H1 (cell line): ENCODE results near the gene ARHGAP35.

Experiments used
- ASH2L ChIP-seq: fragments of 200-600, 300-600 bp; sonication (generic); IDR thresholded peaks from one replicate; pipeline ENCODE4 v1.7.1; 2017; ENCODE audit warnings: low read length
- CBX8 ChIP-seq: fragments of 300-800, 300-1000 bp; sonication (generic); IDR thresholded peaks from 2 replicates; pipeline ENCODE4 v1.7.1; 2016; ENCODE audit warnings: low read depth, low read length, borderline replicate concordance
- CHD1 ChIP-seq: IDR thresholded peaks from 2 replicates; pipeline ENCODE4 v1.6.1; 2012; ENCODE audit warnings: low read depth, low read length, improper control_type of control experiment
- EP300 ChIP-seq, 2 experiments: IDR thresholded peaks; 1 replicate in 1 of 2; 2 replicates in 1 of 2; pipeline ENCODE4 v1.6.1; 2011 to 2012; ENCODE audit warnings: low read depth in 2 of 2, low read length in 2 of 2, mild to moderate bottlenecking in 2 of 2, borderline replicate concordance in 1 of 2, inconsistent platforms in 1 of 2, moderate library complexity in 1 of 2
- EZH2 ChIP-seq: fragments of 200-600 bp; sonication (generic); IDR thresholded peaks from 2 replicates; pipeline ENCODE4 v1.7.1; 2012; ENCODE audit warnings: low read depth, mild to moderate bottlenecking, moderate library complexity, low read length, inconsistent platforms; ENCODE audit not compliant: severe bottlenecking
- JUND ChIP-seq: IDR thresholded peaks from 2 replicates; pipeline ENCODE4 v1.6.1; 2011; ENCODE audit warnings: mild to moderate bottlenecking, improper control_type of control experiment, low read length
- MAFK ChIP-seq: IDR thresholded peaks from 2 replicates; pipeline ENCODE4 v1.6.1; 2012; ENCODE audit warnings: low read depth, mild to moderate bottlenecking, improper control_type of control experiment, low read length
- RAD21 ChIP-seq, 2 experiments: IDR thresholded peaks in 1 of 2; conservative IDR thresholded peaks in 1 of 2; 2 replicates each; pipeline ENCODE4 v1.6.1; 2011; ENCODE audit warnings: low read depth in 2 of 2, low read length in 2 of 2, improper control_type of control experiment in 1 of 2, inconsistent platforms in 1 of 2, mild to moderate bottlenecking in 1 of 2, moderate library complexity in 1 of 2
- SIN3A ChIP-seq, 2 experiments: IDR thresholded peaks in 1 of 2; conservative IDR thresholded peaks in 1 of 2; 2 replicates each; pipeline ENCODE4 v1.6.1; 2011 to 2012; ENCODE audit warnings: low read length in 2 of 2, improper control_type of control experiment in 1 of 2, low read depth in 1 of 2, mild to moderate bottlenecking in 1 of 2
- SP1 ChIP-seq: IDR thresholded peaks from 2 replicates; pipeline ENCODE4 v1.6.1; 2011; ENCODE audit warnings: low read depth, low read length
- SRF ChIP-seq: IDR thresholded peaks from 2 replicates; pipeline ENCODE4 v1.6.1; 2011; ENCODE audit warnings: mild to moderate bottlenecking, low read depth, low read length, moderate library complexity
- TAF1 ChIP-seq: IDR thresholded peaks from 2 replicates; pipeline ENCODE4 v1.6.1; 2011; ENCODE audit warnings: mild to moderate bottlenecking, low read depth, low read length
- YY1 ChIP-seq: IDR thresholded peaks from 2 replicates; pipeline ENCODE4 v1.6.1; 2011; ENCODE audit warnings: low read depth, mild to moderate bottlenecking, low read length
- TF ChIP-seq, protein P1 (sequence below), 3 experiments: IDR thresholded peaks; 1 replicate in 2 of 3; 2 replicates in 1 of 3; pipeline versions ENCODE4 v1.5.1 to v1.6.1; 2011; ENCODE audit warnings: low read length in 3 of 3, mild to moderate bottlenecking in 3 of 3, inconsistent platforms in 2 of 3, low read depth in 1 of 3, moderate library complexity in 1 of 3; ENCODE audit not compliant: insufficient read depth in 1 of 3; ENCODE audit errors: control extremely low read depth in 1 of 3

DNA sequence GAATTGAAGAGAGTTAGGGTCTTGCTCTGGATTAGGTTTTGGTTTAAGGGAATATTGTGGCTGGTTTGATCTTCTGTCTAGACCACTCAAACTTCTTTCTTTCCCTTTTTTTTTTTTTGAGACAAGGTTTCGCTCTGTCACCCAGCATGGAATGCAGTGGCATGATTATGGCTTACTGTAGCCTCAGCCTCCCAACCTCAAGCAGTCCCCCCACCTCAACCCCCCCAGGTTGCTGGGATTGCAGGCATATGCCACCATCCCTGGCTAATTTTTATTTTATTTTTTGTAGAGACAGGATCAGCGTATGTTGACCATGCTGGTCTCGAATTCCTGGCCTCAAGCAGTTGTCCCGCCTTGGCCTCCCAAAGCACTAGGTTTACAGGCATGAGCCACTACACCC lies 21.2 kb downstream of the ARHGAP35 start:
- TF ChIP-seq, protein P1, sequence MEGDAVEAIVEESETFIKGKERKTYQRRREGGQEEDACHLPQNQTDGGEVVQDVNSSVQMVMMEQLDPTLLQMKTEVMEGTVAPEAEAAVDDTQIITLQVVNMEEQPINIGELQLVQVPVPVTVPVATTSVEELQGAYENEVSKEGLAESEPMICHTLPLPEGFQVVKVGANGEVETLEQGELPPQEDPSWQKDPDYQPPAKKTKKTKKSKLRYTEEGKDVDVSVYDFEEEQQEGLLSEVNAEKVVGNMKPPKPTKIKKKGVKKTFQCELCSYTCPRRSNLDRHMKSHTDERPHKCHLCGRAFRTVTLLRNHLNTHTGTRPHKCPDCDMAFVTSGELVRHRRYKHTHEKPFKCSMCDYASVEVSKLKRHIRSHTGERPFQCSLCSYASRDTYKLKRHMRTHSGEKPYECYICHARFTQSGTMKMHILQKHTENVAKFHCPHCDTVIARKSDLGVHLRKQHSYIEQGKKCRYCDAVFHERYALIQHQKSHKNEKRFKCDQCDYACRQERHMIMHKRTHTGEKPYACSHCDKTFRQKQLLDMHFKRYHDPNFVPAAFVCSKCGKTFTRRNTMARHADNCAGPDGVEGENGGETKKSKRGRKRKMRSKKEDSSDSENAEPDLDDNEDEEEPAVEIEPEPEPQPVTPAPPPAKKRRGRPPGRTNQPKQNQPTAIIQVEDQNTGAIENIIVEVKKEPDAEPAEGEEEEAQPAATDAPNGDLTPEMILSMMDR (IDR thresholded peaks at IDR 0.05; ENCODE audit: control extremely low read depth in 1 of 3, insufficient read depth in 1 of 3, low read depth in 1 of 3, low read length in 3 of 3), result no peak
- TF ChIP-seq CHD1 (no peak), EP300 (IDR thresholded peaks at IDR 0.05; ENCODE audit: borderline replicate concordance in 1 of 2, low read depth in 2 of 2, low read length in 2 of 2) (no peak), CBX8 (no peak), JUND (no peak), SP1 (no peak), YY1 (no peak), EZH2 (no peak), RAD21 (IDR thresholded peaks at IDR 0.05 in 1 of 2, conservative IDR thresholded peaks at IDR 0.05 in 1 of 2; ENCODE audit: low read depth in 2 of 2, low read length in 2 of 2) (no peak), TAF1 (no peak), SRF (no peak), ASH2L (no peak), SIN3A (conservative IDR thresholded peaks at IDR 0.05 in 1 of 2, IDR thresholded peaks at IDR 0.05 in 1 of 2; ENCODE audit: low read depth in 1 of 2, low read length in 2 of 2) (no peak), MAFK (no peak)
